ENCODE results near the gene RBM45.

The RBM45 gene

DNA sequence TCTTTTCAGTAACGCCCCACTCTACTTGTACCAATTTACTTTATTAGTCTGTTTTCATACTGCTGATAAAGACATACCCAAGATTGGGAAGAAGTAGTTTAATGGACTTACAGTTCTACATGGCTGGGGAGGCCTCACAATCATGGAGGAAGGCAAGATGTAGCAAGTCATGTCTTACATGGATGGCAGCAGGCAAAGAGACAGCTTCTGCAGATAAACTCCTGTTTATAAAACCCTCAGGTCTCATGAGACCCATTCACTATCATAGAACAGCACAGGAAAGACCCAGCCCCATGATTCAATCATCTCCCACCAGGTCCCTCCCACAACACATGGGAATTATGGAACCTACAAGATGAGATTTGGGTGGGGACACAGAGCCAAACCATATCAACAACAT lies 43.3 kb downstream of the RBM45 start:
- DNase-seq (ENCODE audit: low read depth in 2 of 3, low spot score in 2 of 3) = no peak

DNA sequence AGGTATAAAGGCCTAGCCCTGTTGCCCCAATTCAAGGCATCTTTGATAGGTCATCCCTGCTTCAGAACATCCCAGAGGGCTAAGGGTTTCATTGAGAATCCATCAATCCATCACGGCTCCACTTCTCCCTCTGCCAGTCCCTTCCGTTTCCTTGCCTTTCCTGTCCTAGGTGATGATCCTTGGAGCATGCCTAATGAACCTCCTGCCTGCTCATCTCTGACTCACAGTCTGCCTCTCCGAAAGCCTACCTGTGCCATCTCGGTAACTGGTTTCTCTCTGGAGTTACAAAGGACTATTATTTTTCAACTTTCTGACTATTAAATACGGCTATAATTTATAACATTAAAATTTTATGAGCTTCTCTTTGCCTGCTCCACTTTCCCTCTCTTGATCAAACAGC lies 45.3 kb downstream of the RBM45 start:
- DNase-seq (ENCODE audit: low read depth in 2 of 3, low spot score in 2 of 3) = no peak

DNA sequence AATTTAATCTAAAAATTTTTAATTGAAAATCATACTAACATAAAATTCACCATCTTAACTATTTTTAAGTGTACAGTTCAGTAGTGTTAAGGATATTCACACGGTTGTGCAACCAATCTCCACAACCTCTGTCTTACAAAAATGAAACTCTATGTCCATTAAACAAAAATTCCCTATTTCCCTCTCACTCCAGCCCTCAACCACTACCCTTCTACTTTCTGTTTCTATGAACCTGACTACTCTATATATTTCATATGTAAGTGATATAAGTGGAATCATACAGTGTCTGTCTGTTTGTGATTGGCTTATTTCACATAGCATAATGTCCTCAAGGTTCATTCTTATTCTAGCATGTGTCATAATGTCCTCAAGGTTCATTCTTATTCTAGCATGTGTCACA lies 47.7 kb downstream of the RBM45 start:
- DNase-seq (ENCODE audit: low read depth in 2 of 3, low spot score in 2 of 3) = no peak

DNA sequence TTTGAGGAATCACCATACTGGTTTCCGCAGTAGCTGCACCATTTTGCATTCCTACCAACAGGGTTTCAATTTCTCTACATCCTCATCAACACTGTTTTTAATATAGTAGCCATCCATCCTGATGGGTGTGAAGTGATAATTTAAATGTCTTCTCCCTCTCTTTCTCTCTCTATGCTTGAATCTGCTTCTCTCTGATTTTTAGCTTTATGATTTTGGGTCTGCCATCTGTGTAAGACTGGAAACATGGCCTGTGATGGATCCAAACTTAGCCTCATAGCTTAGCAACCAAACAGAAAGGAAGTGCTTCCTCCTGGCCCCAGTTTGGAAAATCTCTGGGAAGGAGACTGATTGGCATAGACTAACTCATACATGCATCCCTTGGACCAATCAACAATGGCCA lies 48.4 kb downstream of the RBM45 start:
- DNase-seq (ENCODE audit: low read depth in 2 of 3, low spot score in 2 of 3) = no peak

DNA sequence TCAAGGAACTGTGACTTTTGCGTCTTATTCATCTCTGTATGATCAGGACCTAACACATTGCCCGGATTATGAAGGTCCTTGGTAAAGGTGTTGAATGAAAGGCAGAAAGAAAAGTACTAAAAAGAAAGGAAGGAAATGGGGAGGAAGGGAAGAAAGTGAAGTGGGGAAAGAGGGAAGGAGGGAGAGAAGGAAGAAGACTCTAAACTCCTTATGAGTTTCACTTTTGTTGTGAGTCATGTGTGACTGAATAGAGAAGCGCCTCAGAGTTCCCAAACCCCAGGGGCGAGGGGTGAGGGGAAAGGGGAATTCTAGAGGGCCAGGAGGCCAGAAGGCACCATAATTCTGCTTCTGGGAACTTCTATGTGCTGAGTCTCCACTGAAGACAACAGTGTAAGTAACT lies 51.2 kb downstream of the RBM45 start:
- no peak for DNase-seq (ENCODE audit: low read depth in 2 of 3, low spot score in 2 of 3)

DNA sequence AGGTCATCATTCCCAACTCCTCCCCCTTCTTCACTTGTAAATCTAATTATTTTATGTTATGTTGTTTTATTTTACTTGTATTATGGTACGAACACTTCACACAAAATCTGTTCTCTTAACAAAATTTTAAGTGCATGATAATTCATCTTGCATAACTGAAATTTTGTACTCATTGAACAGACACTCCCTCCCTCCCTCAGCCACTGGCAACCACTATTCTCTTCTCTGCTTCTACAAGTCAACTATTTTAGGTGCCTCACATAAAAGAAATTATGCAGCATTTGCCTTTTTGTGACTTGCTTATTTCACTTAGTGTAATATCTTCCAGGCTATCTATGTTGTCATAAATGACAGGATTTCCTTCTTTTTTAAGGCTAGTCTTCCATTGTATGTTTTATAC lies 51.7 kb downstream of the RBM45 start:
- no peak for DNase-seq (ENCODE audit: low read depth in 2 of 3, low spot score in 2 of 3)

DNA sequence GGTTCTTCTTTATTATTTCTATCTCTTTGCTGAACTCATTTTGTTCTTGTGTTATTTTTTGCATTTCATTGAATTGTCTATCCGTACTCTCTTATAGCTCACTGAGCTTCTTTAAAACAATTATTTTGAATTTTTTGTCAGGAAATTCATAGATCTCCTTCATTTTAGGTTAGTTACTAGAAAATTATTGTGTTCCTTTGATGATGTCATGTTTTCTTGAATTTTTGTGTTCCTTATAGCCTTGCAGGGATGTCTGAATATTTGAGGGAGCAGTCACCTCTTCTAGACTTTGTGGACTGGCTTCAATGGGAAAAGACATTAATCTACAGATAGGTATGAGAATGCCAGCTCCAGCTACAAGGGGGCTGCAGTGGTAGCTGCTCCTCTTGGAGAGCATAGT lies 61.4 kb downstream of the RBM45 start:
- DNase-seq (ENCODE audit: low read depth in 2 of 3, low spot score in 2 of 3) = no peak

DNA sequence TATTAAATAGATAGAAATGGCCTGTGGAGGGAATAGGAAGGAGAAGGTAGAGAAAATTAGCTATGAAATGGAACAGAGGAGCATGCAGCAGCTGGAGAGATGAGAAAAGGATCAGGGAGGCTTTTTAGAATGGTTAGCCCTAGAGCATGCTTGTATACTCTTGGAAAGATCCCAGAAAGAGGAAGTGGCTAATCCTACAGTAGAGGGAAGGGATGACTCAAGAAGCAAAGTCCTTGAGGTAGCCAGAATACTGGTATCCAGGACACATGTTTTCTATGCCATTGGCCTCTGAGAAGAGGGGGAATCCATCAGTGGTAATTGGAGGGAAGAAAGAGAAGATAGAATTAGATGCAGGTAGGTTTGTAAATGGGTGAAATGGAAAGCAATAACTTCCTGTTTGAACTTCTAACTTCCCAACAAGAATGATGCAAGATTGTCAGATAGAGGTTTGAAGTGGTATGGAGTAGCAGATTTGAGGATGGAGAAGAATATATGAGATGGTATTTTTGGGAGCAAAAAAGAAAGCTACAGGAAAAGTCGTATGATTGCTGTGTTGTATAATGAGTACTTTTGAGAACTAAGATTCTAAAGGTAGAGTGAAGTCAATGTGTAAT lies 64.9 kb downstream of the RBM45 start:
- no peak for DNase-seq (ENCODE audit: low read depth in 2 of 3, low spot score in 2 of 3)

All from activated CD8-positive, alpha-beta memory T cell treated with anti-CD3 and anti-CD28 coated beads for 48 hours (primary cell).